Glutamatergic neuron (in vitro differentiated cells): ENCODE measurements around the gene PPP1R9A. TPM values are rescaled to one million over a fixed set of nuclear protein-coding genes. Genes with fewer than 3 reads are reported as not detected.

Source experiments
- DNase-seq: peaks from one replicate; pipeline ENCODE4 v3.0.0; 2022
- H3K27ac Mint-ChIP-seq: one replicate; pipeline ENCODE4 v1.8.0; 2020; ENCODE audit warnings: mild to moderate bottlenecking, mixed read lengths, inconsistent platforms; ENCODE audit not compliant: unreplicated experiment
- H3K27me3 Mint-ChIP-seq: one replicate; pipeline ENCODE4 v1.8.0; 2020; ENCODE audit warnings: mild to moderate bottlenecking, moderate library complexity, mixed read lengths, inconsistent platforms; ENCODE audit not compliant: unreplicated experiment
- H3K36me3 Mint-ChIP-seq: one replicate; pipeline ENCODE4 v1.8.0; 2020; ENCODE audit warnings: mild to moderate bottlenecking, mixed read lengths, inconsistent platforms; ENCODE audit not compliant: unreplicated experiment
- H3K4me1 Mint-ChIP-seq: one replicate; pipeline ENCODE4 v1.8.0; 2020; ENCODE audit warnings: mild to moderate bottlenecking, low read depth, mixed read lengths, inconsistent platforms; ENCODE audit not compliant: unreplicated experiment
- H3K4me3 Mint-ChIP-seq: one replicate; pipeline ENCODE4 v1.8.0; 2020; ENCODE audit warnings: mild to moderate bottlenecking, mixed read lengths, inconsistent platforms; ENCODE audit not compliant: unreplicated experiment
- H3K9me3 Mint-ChIP-seq: one replicate; pipeline ENCODE4 v1.8.0; 2020; ENCODE audit warnings: mild to moderate bottlenecking, moderate library complexity, mixed read lengths, inconsistent platforms; ENCODE audit not compliant: unreplicated experiment
- total RNA-seq: library from RNA; stranded (reverse); fragmentation: NEBNext Ultra II Directional; extraction: Animal tissue kit (Norgen Biotek cat#: 25700); gene quantifications from one replicate; pipeline ENCODE4 v1.2.1, GENCODE V29; 2021; ENCODE audit not compliant: unreplicated experiment
- TF ChIP-seq, protein P1 (sequence below): fragments of 200-600 bp; sonication (generic); IDR thresholded peaks from one replicate; pipeline ENCODE4 v1.5.0; 2021; ENCODE audit not compliant: partially characterized antibody, unreplicated experiment

Gene PPP1R9A
- total RNA-seq, 1 donor from 2014 or later = 14.7 TPM

DNA sequence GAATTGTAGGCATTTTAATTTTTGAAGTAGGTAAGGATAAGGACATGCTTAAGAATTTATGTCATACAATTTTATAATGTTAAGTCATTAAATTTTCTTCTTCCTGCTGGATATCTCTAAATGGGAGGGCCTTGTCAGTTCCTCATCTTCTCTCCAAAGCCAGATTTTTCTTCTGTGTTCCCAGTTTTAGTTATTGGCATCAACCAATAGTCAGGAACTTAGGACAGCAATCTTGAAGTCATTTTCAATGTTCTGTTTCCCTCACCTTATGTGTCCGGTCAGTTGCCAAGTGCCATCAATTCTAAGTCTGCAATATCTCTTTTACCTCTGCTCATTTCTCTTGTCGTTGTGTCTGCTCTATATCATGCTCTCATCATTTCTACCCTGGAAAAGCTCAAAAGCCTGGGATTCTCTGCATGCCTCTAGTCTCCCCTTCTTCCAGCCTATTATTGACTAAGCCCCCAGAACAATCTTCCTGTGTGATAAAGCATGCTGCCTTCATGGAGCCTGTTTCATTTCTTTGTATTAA lies 145.2 kb downstream of the PPP1R9A start:
- DNase-seq = no peak
- TF ChIP-seq, protein P1, sequence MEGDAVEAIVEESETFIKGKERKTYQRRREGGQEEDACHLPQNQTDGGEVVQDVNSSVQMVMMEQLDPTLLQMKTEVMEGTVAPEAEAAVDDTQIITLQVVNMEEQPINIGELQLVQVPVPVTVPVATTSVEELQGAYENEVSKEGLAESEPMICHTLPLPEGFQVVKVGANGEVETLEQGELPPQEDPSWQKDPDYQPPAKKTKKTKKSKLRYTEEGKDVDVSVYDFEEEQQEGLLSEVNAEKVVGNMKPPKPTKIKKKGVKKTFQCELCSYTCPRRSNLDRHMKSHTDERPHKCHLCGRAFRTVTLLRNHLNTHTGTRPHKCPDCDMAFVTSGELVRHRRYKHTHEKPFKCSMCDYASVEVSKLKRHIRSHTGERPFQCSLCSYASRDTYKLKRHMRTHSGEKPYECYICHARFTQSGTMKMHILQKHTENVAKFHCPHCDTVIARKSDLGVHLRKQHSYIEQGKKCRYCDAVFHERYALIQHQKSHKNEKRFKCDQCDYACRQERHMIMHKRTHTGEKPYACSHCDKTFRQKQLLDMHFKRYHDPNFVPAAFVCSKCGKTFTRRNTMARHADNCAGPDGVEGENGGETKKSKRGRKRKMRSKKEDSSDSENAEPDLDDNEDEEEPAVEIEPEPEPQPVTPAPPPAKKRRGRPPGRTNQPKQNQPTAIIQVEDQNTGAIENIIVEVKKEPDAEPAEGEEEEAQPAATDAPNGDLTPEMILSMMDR = no peak
- no peak overlapping the region for H3K27ac Mint-ChIP-seq
- H3K36me3 Mint-ChIP-seq = no peaks in the 10 kb centered on the region
- no peaks in the 10 kb centered on the region for H3K27me3 Mint-ChIP-seq
- no peaks in the 10 kb centered on the region for H3K9me3 Mint-ChIP-seq
- H3K4me1 Mint-ChIP-seq = no peaks in the 10 kb centered on the region
- no peak overlapping the region for H3K4me3 Mint-ChIP-seq

DNA sequence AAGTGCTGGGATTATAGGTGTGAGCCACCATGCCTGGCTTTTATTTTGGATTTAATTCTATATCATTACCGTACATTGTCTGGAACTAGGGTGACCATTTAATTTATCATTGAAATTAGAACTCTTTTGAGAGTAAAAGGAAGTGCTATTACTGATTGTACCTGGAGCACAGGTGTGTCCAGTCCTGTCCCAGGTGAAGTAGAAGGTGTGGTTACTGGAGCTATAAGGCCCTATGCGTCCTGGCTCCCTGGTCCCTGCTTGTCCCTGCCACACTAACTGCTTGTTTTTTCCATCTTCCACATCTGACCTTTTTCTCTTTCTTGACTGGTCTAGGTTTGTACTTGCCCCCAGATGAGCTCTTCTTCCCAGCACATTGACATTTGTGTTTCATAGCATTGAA lies 147.0 kb downstream of the PPP1R9A start:
- TF ChIP-seq, protein P1 = no peak
- Mint-ChIP-seq H3K4me1 (no peaks in the 10 kb centered on the region), H3K4me3 (no peak overlapping the region), H3K27ac (no peak overlapping the region), H3K27me3 (peaks cover 2% of the 10 kb centered on the region), H3K36me3 (no peaks in the 10 kb centered on the region), H3K9me3 (no peaks in the 10 kb centered on the region)
- DNase-seq = no peak

DNA sequence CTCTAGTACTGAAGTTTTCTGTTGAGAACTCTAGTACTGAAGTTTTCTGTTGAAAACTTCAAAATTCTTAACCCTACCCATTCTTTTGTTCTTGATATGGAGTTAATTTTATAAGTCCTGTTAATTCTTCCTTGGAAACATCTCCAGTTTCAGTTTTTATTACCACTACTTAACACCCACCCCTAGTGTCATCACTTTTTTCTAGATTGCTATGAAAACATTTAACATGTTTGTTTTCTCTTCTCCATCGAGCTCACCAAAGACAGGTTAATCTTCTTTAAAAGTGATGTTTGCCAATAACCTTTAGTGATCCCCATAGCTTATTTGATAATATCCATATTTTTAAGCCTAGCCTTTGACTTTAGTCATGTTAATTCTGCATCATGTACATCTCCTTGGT lies 147.9 kb downstream of the PPP1R9A start:
- H3K36me3 Mint-ChIP-seq = no peaks in the 10 kb centered on the region
- peaks cover 2% of the 10 kb centered on the region for H3K27me3 Mint-ChIP-seq
- H3K9me3 Mint-ChIP-seq = no peaks in the 10 kb centered on the region
- no peaks in the 10 kb centered on the region for H3K4me1 Mint-ChIP-seq
- TF ChIP-seq, protein P1 = no peak
- no peak overlapping the region for H3K4me3 Mint-ChIP-seq
- no peak overlapping the region for H3K27ac Mint-ChIP-seq
- DNase-seq = no peak

DNA sequence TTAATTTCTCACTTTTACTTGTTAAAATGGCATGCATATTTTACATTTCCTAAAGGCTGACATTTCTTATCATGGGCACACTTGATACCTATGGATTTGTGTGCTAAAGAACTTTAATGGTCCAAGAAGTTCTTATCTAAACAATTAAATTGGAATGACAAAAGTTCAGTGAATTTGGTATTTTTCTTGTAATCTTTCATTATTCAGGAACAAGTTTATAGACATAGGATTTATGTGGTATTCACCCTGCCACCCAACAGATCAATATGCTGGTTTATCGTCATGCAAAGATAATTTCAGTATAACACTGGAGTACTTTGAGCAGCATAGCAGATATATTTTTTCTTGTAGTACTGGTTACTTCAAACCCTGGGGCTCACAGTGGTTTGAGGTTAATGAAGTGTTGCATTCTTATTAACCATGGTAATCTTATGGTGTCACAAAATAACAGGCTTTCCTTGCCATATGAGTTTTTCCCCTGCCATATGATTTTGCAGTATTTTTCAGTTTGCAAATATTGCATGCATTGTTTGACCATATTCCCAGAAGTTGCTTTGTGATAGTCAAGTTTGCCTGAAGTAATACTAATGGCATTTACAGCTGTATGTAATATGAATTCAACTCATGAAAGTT lies 148.8 kb downstream of the PPP1R9A start:
- TF ChIP-seq, protein P1 = no peak
- no peaks in the 10 kb centered on the region for H3K9me3 Mint-ChIP-seq
- no peaks in the 10 kb centered on the region for H3K4me1 Mint-ChIP-seq
- no peak overlapping the region for H3K4me3 Mint-ChIP-seq
- DNase-seq = no peak
- no peak overlapping the region for H3K27ac Mint-ChIP-seq
- H3K27me3 Mint-ChIP-seq = peaks cover 2% of the 10 kb centered on the region
- no peaks in the 10 kb centered on the region for H3K36me3 Mint-ChIP-seq

DNA sequence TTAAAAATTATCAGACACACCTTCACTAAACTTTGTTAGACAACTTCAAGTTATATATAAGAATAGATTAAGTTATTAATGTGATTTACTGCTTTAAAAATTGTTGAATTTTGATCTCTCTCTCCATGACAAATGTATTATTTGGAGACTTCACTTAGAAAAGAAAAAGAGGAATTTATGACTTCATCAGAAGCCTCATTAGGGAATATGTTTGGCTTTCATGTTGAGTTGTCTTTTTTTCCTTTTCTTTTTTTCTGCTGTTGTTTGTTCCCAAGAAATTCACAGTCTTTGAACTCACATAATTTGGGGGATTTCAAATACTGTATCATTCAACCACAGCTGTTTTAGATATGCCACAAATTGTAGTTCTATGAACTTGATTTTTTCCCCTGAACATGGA lies 149.5 kb downstream of the PPP1R9A start:
- Mint-ChIP-seq H3K27ac (no peak overlapping the region), H3K36me3 (no peaks in the 10 kb centered on the region), H3K4me3 (no peak overlapping the region), H3K27me3 (peaks cover 2% of the 10 kb centered on the region), H3K9me3 (no peaks in the 10 kb centered on the region), H3K4me1 (no peaks in the 10 kb centered on the region)
- TF ChIP-seq, protein P1 = no peak
- DNase-seq = no peak
